Measurements from ENCODE around the gene USP17L10. TPM values are rescaled to one million over a fixed set of nuclear protein-coding genes. Genes with fewer than 3 reads are reported as not detected.
"Not testable (repeated sequence)": the region's sequence is repeated elsewhere in the genome, so short reads cannot be mapped to it uniquely, and the experiment has no call there.

Gene USP17L10
- total RNA-seq: not detected in 2 replicates

GRCh38 chr4:9210357-9210756 lies at the start of gene USP17L10:
Gene USP17L10 (plus strand): TSS chr4:9210657. CDS start chr4:9210657, 0 bp downstream.
- DNase-seq (ENCODE audit: low read depth): not testable (repeated sequence)

- not testable (repeated sequence) for DNase-seq (ENCODE audit: low read depth)
Observed at GRCh38 chr4:9165990-9166389, 44.5 kb upstream of the USP17L10 start.

GRCh38 chr4:9169791-9170459 lies 40.5 kb upstream of the USP17L10 start, which contains the start of gene FAM90A26:
Gene FAM90A26 (plus strand): TSS chr4:9170409. CDS start chr4:9173173, 2,764 bp downstream.
- DNase-seq (ENCODE audit: low read depth): not testable (repeated sequence)

GRCh38 chr4:9214701-9215100 lies 4.2 kb downstream of the USP17L10 start:
- DNase-seq (ENCODE audit: low read depth): not testable (repeated sequence)

DNA sequence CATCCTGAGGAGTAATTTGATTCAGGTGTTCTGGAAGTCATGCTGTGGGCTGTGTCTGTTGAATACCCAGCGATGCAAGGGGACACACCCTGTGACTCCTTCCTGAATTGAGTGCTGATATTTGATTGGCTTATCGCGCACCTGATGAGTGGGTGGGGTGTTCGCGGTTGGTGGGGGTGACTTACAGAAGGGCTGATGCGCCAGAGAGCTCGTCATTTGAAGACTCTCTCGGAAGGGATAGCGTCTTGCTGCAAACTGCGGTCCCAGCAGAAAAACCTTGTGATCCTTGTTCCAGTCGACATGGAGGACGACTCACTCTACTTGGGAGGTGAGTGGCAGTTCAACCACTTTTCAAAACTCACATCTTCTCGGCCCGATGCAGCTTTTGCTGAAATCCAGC lies 4.6 kb downstream of the USP17L10 start, which contains the start of gene USP17L11:
TSS of gene USP17L11 (plus strand) at position 301 of the 400 bp plus-strand sequence. CDS start at position 301, 0 bp downstream.
- DNase-seq (ENCODE audit: low read depth): not testable (repeated sequence)

GRCh38 chr4:9219852-9220251 lies 9.4 kb downstream of the USP17L10 start, which contains the start of gene USP17L12:
Gene USP17L12 (plus strand): TSS chr4:9220152. CDS start chr4:9220152, 0 bp downstream.
- DNase-seq (ENCODE audit: low read depth): not testable (repeated sequence)

DNA sequence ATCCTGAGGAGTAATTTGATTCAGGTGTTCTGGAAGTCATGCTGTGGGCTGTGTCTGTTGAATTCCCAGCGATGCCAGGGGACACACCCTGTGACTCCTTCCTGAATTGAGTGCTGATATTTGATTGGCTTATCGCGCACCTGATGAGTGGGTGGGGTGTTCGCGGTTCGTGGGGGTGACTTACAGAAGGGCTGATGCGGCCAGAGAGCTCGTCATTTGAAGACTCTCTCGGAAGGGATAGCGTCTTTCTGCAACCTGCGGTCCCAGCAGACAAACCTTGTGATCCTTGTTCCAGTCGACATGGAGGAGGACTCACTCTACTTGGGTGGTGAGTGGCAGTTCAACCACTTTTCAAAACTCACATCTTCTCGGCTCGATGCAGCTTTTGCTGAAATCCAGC lies 14.1 kb downstream of the USP17L10 start, which contains the start of gene USP17L13:
TSS of gene USP17L13 (plus strand) at position 301 of the 400 bp plus-strand sequence. CDS start at position 301, 0 bp downstream.
- not testable (repeated sequence) for DNase-seq (ENCODE audit: low read depth)

GRCh38 chr4:9230249-9230648 lies 19.8 kb downstream of the USP17L10 start:
- DNase-seq (ENCODE audit: low read depth): not testable (repeated sequence)

DNA sequence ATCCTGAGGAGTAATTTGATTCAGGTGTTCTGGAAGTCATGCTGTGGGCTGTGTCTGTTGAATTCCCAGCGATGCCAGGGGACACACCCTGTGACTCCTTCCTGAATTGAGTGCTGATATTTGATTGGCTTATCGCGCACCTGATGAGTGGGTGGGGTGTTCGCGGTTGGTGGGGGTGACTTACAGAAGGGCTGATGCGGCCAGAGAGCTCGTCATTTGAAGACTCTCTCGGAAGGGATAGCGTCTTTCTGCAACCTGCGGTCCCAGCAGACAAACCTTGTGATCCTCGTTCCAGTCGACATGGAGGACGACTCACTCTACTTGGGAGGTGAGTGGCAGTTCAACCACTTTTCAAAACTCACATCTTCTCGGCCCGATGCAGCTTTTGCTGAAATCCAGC lies 23.6 kb downstream of the USP17L10 start, which contains the start of gene USP17L15:
TSS of gene USP17L15 (plus strand) at position 301 of the 400 bp plus-strand sequence. CDS start at position 301, 0 bp downstream.
- DNase-seq (ENCODE audit: low read depth): not testable (repeated sequence)

- not testable (repeated sequence) for DNase-seq (ENCODE audit: low read depth)
Observed at GRCh38 chr4:9238461-9238860, 28.0 kb downstream of the USP17L10 start.

GRCh38 chr4:9243579-9243978 lies 33.1 kb downstream of the USP17L10 start, which contains the start of gene USP17L17:
Gene USP17L17 (plus strand): TSS chr4:9243879. CDS start chr4:9243879, 0 bp downstream.
- not testable (repeated sequence) for DNase-seq (ENCODE audit: low read depth)

DNA sequence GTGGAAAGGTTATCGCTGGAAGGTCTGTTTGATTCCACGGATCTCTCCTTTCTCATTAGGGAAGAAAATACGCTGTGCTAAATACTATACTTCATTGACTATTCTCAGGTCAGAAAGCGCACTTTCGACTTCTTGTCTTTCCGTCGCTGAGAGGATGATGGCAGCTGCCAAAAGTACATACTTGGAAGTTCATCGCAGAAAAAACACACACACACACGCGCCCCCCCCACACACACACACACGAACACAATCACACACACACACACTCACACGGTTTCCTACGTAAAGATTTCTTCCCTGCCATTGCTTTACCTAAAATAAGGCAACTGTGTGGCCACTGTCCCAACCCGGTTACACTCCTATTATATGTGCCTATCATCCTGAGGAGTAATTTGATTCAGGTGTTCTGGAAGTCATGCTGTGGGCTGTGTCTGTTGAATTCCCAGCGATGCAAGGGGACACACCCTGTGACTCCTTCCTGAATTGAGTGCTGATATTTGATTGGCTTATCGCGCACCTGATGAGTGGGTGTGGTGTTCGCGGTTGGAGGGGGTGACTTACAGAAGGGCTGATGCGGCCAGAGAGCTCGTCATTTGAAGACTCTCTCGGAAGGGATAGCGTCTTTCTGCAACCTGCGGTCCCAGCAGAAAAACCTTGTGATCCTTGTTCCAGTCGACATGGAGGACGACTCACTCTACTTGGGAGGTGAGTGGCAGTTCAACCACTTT lies 37.7 kb downstream of the USP17L10 start, which contains the start of gene USP17L18:
TSS of gene USP17L18 (plus strand) at position 678 of the 728 bp plus-strand sequence. CDS start at position 678, 0 bp downstream.
- peak; percentile 1 for DNase-seq (ENCODE audit: low read depth)

DNA sequence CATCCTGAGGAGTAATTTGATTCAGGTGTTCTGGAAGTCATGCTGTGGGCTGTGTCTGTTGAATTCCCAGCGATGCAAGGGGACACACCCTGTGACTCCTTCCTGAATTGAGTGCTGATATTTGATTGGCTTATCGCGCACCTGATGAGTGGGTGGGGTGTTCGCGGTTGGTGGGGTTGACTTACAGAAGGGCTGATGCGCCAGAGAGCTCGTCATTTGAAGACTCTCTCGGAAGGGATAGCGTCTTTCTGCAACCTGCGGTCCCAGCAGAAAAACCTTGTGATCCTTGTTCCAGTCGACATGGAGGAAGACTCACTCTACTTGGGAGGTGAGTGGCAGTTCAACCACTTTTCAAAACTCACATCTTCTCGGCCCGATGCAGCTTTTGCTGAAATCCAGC lies 42.6 kb downstream of the USP17L10 start, which contains the start of gene USP17L19:
TSS of gene USP17L19 (plus strand) at position 301 of the 400 bp plus-strand sequence. CDS start at position 301, 0 bp downstream.
- DNase-seq (ENCODE audit: low read depth): not testable (repeated sequence)

DNA sequence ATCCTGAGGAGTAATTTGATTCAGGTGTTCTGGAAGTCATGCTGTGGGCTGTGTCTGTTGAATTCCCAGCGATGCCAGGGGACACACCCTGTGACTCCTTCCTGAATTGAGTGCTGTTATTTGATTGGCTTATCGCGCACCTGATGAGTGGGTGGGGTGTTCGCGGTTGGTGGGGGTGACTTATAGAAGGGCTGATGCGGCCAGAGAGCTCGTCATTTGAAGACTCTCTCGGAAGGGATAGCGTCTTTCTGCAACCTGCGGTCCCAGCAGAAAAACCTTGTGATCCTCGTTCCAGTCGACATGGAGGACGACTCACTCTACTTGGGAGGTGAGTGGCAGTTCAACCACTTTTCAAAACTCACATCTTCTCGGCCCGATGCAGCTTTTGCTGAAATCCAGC lies 47.4 kb downstream of the USP17L10 start, which contains the start of gene USP17L20:
TSS of gene USP17L20 (plus strand) at position 301 of the 400 bp plus-strand sequence. CDS start at position 301, 0 bp downstream.
- not testable (repeated sequence) for DNase-seq (ENCODE audit: low read depth)

Other genes starting within 250 kb of the USP17L10 start
- gene FAM90A26, start 40.2 kb upstream of the USP17L10 start, total RNA-seq: not detected in 2 replicates
- gene USP17L11, start 4.7 kb downstream of the USP17L10 start, total RNA-seq: not detected in 2 replicates
- not detected in 2 replicates for gene USP17L12, start 9.5 kb downstream of the USP17L10 start, total RNA-seq
- not detected in 2 replicates for gene USP17L13, start 14.2 kb downstream of the USP17L10 start, total RNA-seq
- gene USP17L15, start 23.7 kb downstream of the USP17L10 start, total RNA-seq: not detected in 2 replicates
- gene USP17L17, start 33.2 kb downstream of the USP17L10 start, total RNA-seq: not detected in 2 replicates
- gene USP17L18, start 38.0 kb downstream of the USP17L10 start, total RNA-seq: not detected in 2 replicates
- gene USP17L19, start 42.7 kb downstream of the USP17L10 start, total RNA-seq: not detected in 2 replicates
- not detected in 2 replicates for gene USP17L20, start 47.5 kb downstream of the USP17L10 start, total RNA-seq
- not detected in 2 replicates for gene USP17L21, start 52.2 kb downstream of the USP17L10 start, total RNA-seq
- gene USP17L22, start 57.0 kb downstream of the USP17L10 start, total RNA-seq: not detected in 2 replicates
- not detected in 2 replicates for gene USP17L24, start 114.5 kb downstream of the USP17L10 start, total RNA-seq
- not detected in 2 replicates for gene USP17L25, start 119.3 kb downstream of the USP17L10 start, total RNA-seq
- gene USP17L26, start 124.0 kb downstream of the USP17L10 start, total RNA-seq: not detected in 2 replicates
- gene USP17L5, start 128.7 kb downstream of the USP17L10 start, total RNA-seq: not detected in 2 replicates
- not detected in 2 replicates for gene USP17L27, start 133.5 kb downstream of the USP17L10 start, total RNA-seq
- not detected in 2 replicates for gene USP17L28, start 138.2 kb downstream of the USP17L10 start, total RNA-seq
- not detected in 2 replicates for gene USP17L29, start 143.0 kb downstream of the USP17L10 start, total RNA-seq
- gene USP17L30, start 152.5 kb downstream of the USP17L10 start, total RNA-seq: not detected in 2 replicates
- gene DEFB131A, start 233.8 kb downstream of the USP17L10 start, total RNA-seq: not detected in 2 replicates

All from renal cortical epithelial cell (primary cell).